Fibroblast of mammary gland (primary cell): ENCODE measurements around the gene FABP2.

Source experiments
- DNase-seq: peaks from one replicate; pipeline ENCODE4 v3.0.0-alpha.2; 2010; ENCODE audit warnings: low read depth
- H3K4me3 ChIP-seq: 2 replicates; pipeline ENCODE4 v1.5.1; 2011; ENCODE audit warnings: low read depth, mild to moderate bottlenecking, low read length, moderate library complexity; ENCODE audit not compliant: control insufficient read depth
- CTCF ChIP-seq: conservative IDR thresholded peaks from 2 replicates; pipeline ENCODE4 v1.5.1; 2011; ENCODE audit warnings: low read depth, low read length, inconsistent platforms; ENCODE audit not compliant: control insufficient read depth, insufficient read depth

Gene FABP2

GRCh38 chr4:119313237-119313636 is 8.7 kb downstream of the FABP2 start:
- no peak for DNase-seq
- TF ChIP-seq CTCF = no peak
- no peak overlapping the region for H3K4me3 ChIP-seq

GRCh38 chr4:119310826-119311225 is 11.1 kb downstream of the FABP2 start:
- DNase-seq = peak; percentile 48
- no peak overlapping the region for H3K4me3 ChIP-seq
- TF ChIP-seq CTCF = no peak

- DNase-seq = no peak
- H3K4me3 ChIP-seq = no peak overlapping the region
- TF ChIP-seq CTCF = no peak
These were observed 14.3 kb downstream of the FABP2 start for GRCh38 chr4:119307606-119308005.

GRCh38 chr4:119304431-119304830 is 17.5 kb downstream of the FABP2 start:
- no peak overlapping the region for H3K4me3 ChIP-seq
- no peak for TF ChIP-seq CTCF
- DNase-seq = no peak

- H3K4me3 ChIP-seq = no peak overlapping the region
- DNase-seq = no peak
- no peak for TF ChIP-seq CTCF
These were observed 18.2 kb downstream of the FABP2 start for GRCh38 chr4:119303587-119304305.

- TF ChIP-seq CTCF = no peak
- no peak overlapping the region for H3K4me3 ChIP-seq
- no peak for DNase-seq
These were observed 19.7 kb downstream of the FABP2 start for GRCh38 chr4:119302073-119302832.
